Measurements from ENCODE around the gene DTNB.

The DTNB gene

GRCh38 chr2:25514043-25514637 lies 159.2 kb downstream of the DTNB start:
- in situ Hi-C loops (cut with MboI; ENCODE audit: low sequenced_read_pairs) = no loop called here

- in situ Hi-C loops (cut with MboI; ENCODE audit: low sequenced_read_pairs) = no loop called here
Measured at GRCh38 chr2:25512707-25513106, 160.7 kb downstream of the DTNB start.

GRCh38 chr2:25506226-25506625 lies 167.2 kb downstream of the DTNB start:
- in situ Hi-C loops (cut with MboI; ENCODE audit: low sequenced_read_pairs) = no loop called here

GRCh38 chr2:25505622-25506021 lies 167.8 kb downstream of the DTNB start:
- in situ Hi-C loops (cut with MboI; ENCODE audit: low sequenced_read_pairs) = no loop called here

- in situ Hi-C loops (cut with MboI; ENCODE audit: low sequenced_read_pairs) = no loop called here
Measured at GRCh38 chr2:25505182-25505581, 168.2 kb downstream of the DTNB start.

GRCh38 chr2:25504266-25504665 lies 169.1 kb downstream of the DTNB start:
- in situ Hi-C loops (cut with MboI; ENCODE audit: low sequenced_read_pairs) = no loop called here

GRCh38 chr2:25499157-25499556 lies 174.2 kb downstream of the DTNB start:
- in situ Hi-C loops (cut with MboI; ENCODE audit: low sequenced_read_pairs) = no loop called here

- in situ Hi-C loops (cut with MboI; ENCODE audit: low sequenced_read_pairs) = no loop called here
Measured at GRCh38 chr2:25497918-25498407, 175.4 kb downstream of the DTNB start.

- in situ Hi-C loops (cut with MboI; ENCODE audit: low sequenced_read_pairs) = no loop called here
Measured at GRCh38 chr2:25497229-25497917, 176.0 kb downstream of the DTNB start.

GRCh38 chr2:25494616-25495015 lies 178.8 kb downstream of the DTNB start:
- in situ Hi-C loops (cut with MboI; ENCODE audit: low sequenced_read_pairs) = no loop called here

- in situ Hi-C loops (cut with MboI; ENCODE audit: low sequenced_read_pairs) = no loop called here
Measured at GRCh38 chr2:25493207-25493606, 180.2 kb downstream of the DTNB start.

- in situ Hi-C loops (cut with MboI; ENCODE audit: low sequenced_read_pairs) = no loop called here
Measured at GRCh38 chr2:25492726-25493125, 180.7 kb downstream of the DTNB start.

- in situ Hi-C loops (cut with MboI; ENCODE audit: low sequenced_read_pairs) = no loop called here
Measured at GRCh38 chr2:25491966-25492532, 181.3 kb downstream of the DTNB start.

- in situ Hi-C loops (cut with MboI; ENCODE audit: low sequenced_read_pairs) = no loop called here
Measured at GRCh38 chr2:25491003-25491696, 182.2 kb downstream of the DTNB start.

GRCh38 chr2:25490217-25490616 lies 183.2 kb downstream of the DTNB start:
- in situ Hi-C loops (cut with MboI; ENCODE audit: low sequenced_read_pairs) = no loop called here

GRCh38 chr2:25489631-25490030 lies 183.7 kb downstream of the DTNB start:
- in situ Hi-C loops (cut with MboI; ENCODE audit: low sequenced_read_pairs) = no loop called here

- in situ Hi-C loops (cut with MboI; ENCODE audit: low sequenced_read_pairs) = no loop called here
Measured at GRCh38 chr2:25483607-25484266, 189.6 kb downstream of the DTNB start.

GRCh38 chr2:25482341-25482740 lies 191.0 kb downstream of the DTNB start:
- in situ Hi-C loops (cut with MboI; ENCODE audit: low sequenced_read_pairs) = no loop called here

GRCh38 chr2:25481381-25482300 lies 191.7 kb downstream of the DTNB start:
- in situ Hi-C loops (cut with MboI; ENCODE audit: low sequenced_read_pairs) = no loop called here

GRCh38 chr2:25480561-25480960 lies 192.8 kb downstream of the DTNB start:
- in situ Hi-C loops (cut with MboI; ENCODE audit: low sequenced_read_pairs) = no loop called here
